T-helper 1 cell (primary cell): ENCODE measurements around the gene DHDH.
"Not testable (repeated sequence)": the region's sequence is repeated elsewhere in the genome, so short reads cannot be mapped to it uniquely, and the experiment has no call there.

Source experiments
- DNase-seq, 5 donors: peaks; one replicate each; pipeline ENCODE4 v3.0.0-alpha.2; 2012 to 2020

The DHDH gene

GRCh38 chr19:48918071-48918470, 15.4 kb upstream of the DHDH start:
- DNase-seq, result no peak

DNA sequence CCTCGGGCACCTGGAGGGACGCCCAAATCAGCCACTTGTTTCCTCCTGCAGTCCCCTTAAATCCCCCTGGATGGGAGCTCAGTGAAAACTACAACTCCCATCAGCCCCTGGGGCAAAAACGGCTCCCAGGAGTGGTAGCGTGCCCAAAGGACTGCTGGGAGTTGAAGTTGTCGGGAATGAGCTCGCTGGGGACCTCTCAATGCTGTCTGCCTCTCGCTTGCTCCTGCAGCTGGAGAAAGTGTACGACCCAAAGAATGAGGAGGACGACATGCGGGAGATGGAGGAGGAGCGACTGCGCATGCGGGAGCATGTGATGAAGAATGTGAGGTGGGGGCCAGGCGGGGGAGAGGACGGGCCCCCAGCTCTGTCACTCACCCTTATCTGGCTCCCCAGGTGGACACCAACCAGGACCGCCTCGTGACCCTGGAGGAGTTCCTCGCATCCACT, 14.7 kb upstream of the DHDH start:
- DNase-seq, result no peak

GRCh38 chr19:48919271-48919670, 14.2 kb upstream of the DHDH start:
- DNase-seq, result not testable (repeated sequence)

DNA sequence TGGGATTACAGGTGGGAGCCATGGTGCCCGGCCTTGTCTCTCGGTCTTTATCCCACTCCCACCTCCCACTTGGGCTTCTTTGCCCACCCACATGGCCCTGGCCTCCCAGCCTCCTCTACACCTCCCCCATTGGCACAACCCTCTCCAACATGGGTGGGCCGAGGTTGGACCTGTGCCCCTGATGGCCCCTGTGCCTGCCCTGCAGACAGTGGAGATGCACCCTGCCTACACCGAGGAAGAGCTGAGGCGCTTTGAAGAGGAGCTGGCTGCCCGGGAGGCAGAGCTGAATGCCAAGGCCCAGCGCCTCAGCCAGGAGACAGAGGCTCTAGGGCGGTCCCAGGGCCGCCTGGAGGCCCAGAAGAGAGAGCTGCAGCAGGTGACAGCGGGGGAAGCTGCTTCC, 12.6 kb upstream of the DHDH start:
- DNase-seq, result no peak

DNA sequence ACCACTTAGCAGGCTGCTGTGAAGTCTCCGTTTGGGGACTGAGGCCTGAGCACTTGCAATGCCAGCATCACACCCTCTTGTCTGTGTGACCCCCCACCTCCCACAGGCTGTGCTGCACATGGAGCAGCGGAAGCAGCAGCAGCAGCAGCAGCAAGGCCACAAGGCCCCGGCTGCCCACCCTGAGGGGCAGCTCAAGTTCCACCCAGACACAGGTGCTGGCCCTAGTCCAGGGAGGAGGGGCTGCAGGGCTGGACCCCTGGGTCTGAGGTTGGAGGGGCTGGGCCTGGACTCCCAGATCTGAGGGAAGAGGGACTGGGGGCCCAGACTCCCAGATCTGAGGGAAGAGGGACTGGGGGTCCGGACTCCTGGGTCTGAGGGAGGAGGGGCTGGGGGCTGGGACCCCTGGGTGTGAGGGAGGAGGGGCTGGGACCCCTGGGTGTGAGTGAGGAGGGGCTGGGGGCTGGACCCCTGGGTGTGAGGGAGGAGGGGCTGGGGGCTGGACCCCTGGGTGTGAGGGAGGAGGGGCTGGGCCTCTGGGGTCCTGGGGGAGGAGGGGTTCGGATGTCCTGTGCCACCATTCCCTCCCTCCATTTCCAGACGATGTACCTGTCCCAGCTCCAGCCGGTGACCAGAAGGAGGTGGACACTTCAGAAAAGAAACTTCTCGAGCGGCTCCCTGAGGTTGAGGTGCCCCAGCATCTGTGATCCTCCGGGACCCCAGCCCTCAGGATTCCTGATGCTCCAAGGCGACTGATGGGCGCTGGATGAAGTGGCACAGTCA, 11.6 kb upstream of the DHDH start:
- no peak for DNase-seq

GRCh38 chr19:48922548-48923490, 10.7 kb upstream of the DHDH start:
- DNase-seq, result no peak

DNA sequence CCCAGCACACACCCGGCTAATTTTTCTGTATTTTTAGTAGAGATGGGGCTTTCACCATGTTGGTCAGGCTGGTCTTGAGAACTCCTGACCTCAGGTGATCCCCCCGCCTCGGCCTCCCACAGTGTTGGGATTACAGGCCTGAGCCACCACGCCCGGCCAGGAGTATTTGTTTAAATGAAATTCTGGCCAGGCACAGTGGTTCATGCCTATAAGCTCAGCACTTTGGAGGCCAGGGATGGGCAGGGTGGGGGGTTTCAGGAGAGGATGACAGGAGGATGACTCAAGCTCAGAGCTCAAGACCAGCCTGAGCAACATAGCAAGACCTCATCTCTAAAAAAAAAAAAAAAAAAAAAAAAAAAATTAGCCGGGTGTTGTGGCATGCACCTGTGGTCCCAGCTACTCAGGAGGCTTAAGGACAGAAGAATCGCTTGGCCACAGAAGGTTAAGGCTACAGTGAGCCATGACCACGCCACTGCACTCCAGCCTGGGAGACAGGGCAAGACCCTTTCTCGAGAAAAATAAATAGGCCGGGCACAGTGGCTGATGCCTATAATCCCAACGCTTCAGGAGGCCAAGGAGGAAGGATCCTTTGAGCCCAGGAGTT, 8.2 kb upstream of the DHDH start:
- no peak for DNase-seq

DNA sequence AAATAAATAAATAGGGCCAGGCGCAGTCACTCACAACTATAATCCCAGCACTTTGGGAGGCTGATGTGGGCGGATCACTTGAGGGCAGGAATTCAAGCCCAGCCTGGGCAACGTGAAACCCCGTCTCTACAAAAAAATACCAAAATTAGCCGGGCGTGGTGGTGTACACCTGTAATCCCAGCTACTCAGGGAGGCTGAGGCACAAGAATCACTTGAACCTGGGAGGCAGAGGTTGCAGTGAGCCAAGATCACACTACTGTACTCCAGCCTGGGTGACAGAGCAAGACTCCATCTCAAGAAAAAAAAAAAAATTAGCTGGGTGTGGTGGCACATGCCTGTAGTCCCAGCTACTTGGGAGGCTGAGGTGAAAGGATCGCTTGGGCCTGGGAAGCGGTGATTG, 7.6 kb upstream of the DHDH start:
- not testable (repeated sequence) for DNase-seq

DNA sequence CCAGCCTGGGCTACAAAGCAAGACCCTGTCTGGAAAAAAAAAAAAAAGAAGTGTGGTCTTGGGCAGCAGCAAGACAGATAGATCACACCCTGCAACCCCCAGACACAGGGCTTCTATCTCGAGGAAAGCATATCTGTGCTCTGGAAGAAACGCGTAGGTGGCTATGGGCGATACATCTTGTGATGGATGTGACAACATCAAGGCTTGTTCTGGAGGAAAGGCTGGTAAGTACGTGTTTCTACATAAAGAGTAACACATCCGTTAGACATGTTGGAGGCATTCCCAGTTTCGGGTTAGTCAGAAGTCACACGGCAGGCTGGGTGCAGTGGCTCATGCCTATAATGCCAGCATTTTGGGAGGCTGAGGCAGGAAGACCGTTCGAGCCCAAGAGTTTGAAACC, 6.6 kb upstream of the DHDH start:
- DNase-seq, result peak in 1 of 5 donors; percentile 32

DNA sequence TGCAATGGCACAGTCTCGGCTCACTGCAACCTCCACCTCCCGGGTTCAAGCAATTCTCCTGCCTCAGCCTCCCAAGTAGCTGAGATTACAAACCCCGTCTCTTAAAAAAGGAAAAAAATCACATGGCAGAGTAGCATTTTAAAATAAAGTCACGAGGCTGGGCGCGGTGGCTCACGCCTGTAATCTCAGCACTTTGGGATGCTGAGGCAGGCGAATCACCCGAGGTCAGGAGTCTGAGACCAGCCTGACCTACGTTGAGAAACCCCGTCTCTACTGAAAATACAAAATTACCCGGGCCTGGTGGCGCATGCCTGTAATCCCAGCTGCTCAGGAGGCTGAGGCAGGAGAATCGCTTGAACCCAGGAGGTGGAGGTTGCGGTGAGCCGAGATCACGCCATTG, 5.8 kb upstream of the DHDH start:
- DNase-seq, result not testable (repeated sequence)

- no peak for DNase-seq
Observed at GRCh38 chr19:48928164-48929025, 5.1 kb upstream of the DHDH start.

- no peak for DNase-seq
Observed at GRCh38 chr19:48934837-48935236, 1.3 kb downstream of the DHDH start.

DNA sequence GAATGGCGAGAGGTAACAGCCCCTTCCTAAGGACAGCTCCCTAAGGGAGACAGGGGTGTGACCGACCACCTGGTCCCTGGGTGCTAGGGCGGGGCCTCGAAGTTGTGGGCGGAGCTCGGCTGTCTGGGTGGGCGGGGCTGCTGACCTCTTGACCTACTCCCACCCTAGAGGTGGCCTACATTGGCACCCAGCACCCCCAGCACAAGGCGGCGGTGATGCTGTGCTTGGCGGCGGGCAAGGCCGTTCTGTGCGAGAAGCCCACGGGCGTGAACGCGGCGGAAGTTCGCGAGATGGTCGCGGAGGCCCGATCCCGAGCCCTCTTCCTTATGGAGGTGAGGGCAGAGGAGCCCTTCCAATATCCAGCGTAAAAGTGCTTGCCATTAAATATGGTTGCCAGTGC, 2.4 kb downstream of the DHDH start:
- no peak for DNase-seq

GRCh38 chr19:48938256-48938655, 4.8 kb downstream of the DHDH start:
- DNase-seq, result no peak

GRCh38 chr19:48940902-48941301, 7.4 kb downstream of the DHDH start:
- DNase-seq, result no peak

- no peak for DNase-seq
Observed at GRCh38 chr19:48943081-48943480, 9.6 kb downstream of the DHDH start.

DNA sequence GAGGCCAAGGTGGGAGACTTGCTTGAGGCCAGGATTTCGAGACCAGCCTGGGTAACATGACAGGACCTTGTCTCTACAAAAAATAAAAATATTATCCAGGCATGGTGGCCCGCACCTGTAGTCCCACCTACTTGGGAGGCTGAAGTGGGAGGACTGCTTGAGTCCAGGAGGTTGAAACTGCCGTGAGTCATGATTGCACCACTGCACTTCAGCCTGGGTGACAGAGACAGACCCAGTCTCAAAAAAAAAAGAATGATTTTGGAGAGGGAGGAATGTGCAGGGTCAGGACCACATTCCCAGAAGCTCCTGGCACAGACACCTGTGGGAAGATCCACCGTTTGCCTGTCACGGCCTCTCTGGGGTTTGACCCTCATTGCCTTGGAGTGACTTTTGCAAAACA, 11.9 kb downstream of the DHDH start:
- no peak for DNase-seq

- no peak for DNase-seq
Observed at GRCh38 chr19:48945817-48946216, 12.3 kb downstream of the DHDH start.

DNA sequence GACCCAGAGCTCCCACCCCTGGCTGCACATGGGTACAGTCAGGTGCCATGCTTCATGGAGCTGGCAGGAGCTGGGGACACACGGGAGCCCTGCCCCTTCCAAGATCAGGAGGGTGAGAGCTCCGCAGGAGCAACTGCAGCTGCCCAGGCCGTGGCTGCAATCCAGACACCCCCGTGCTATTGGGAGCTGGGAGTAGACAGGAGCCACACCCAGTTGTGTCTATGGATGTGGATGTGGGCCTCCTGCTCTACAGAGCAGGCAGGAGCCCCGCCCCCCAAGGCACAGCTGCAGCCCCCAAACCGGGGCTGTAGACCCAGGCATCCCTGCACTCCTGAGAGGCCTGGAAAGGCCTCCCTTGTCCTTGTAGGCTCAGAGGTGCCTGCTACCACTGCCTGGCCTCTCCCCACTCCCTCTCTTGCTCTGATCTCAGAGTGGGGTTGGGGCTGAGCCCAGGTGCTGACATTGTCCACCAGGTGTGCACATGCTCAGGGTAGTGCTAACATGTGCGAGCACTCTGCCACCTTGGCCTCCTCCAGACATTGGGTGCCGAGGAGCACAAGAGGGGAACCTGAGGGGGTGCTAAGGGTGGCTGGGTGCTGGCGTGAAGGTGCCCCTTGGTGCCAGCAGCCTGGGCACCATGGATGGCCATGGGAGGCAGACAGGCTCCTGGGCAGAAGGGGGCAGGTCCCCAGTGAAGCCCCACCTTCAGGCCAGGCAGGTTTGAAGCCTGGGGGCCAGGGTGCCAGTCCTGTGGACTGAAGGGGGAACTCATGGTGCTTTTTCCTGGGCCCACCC, 13.2 kb downstream of the DHDH start:
- DNase-seq, result no peak

GRCh38 chr19:48947258-48947542, 13.7 kb downstream of the DHDH start:
- DNase-seq, result no peak

GRCh38 chr19:48950159-48950558, 16.7 kb downstream of the DHDH start:
- DNase-seq, result no peak
